CD8-positive, alpha-beta memory T cell (primary cell): ENCODE measurements around the gene TXNDC2. TPM values are rescaled to one million over a fixed set of nuclear protein-coding genes. Genes with fewer than 3 reads are reported as not detected.
A peak's percentile ranks its signal among the peaks of the same experiment; 100 is the strongest.

Source experiments
- CTCF ChIA-PET: fragments of 350-600 bp; sonication (Branson Sonifier 250); formaldehyde crosslinking; loops from one replicate; lab custom pipeline; 2021; ENCODE audit warnings: antibody characterized with exemption; lab: Charles Lee
- POLR2A ChIA-PET: fragments of 350-600 bp; sonication (Branson Sonifier 250); formaldehyde crosslinking; loops from one replicate; lab custom pipeline; 2021; ENCODE audit warnings: antibody characterized with exemption; lab: Charles Lee
- DNase-seq, 5 donors: peaks; one replicate each; pipeline versions ENCODE4 v3.0.0 to v3.0.0-alpha.2; 2020 to 2022; ENCODE audit warnings: mixed read lengths in 1 of 5
- H3K27ac ChIP-seq: one replicate; pipeline ENCODE4 v1.7.0; 2013; ENCODE audit warnings: low read depth, mild to moderate bottlenecking, low read length, moderate library complexity
- H3K27me3 ChIP-seq: 2 replicates; pipeline ENCODE4 v1.7.0; 2013; ENCODE audit warnings: low read length, mild to moderate bottlenecking; ENCODE audit not compliant: insufficient read depth, poor library complexity, severe bottlenecking
- H3K36me3 ChIP-seq: 2 replicates; pipeline ENCODE4 v1.7.0; 2013; ENCODE audit warnings: mild to moderate bottlenecking, low read length, moderate library complexity; ENCODE audit not compliant: insufficient read depth
- H3K4me1 ChIP-seq: 2 replicates; pipeline ENCODE4 v1.7.0; 2013; ENCODE audit warnings: mild to moderate bottlenecking, low read length, moderate library complexity; ENCODE audit not compliant: insufficient read depth
- H3K4me3 ChIP-seq: 2 replicates; pipeline ENCODE4 v1.7.0; 2013; ENCODE audit warnings: mild to moderate bottlenecking, low read length
- H3K9me3 ChIP-seq: 2 replicates; pipeline ENCODE4 v1.7.0; 2013; ENCODE audit warnings: mild to moderate bottlenecking, low read length
- H3K27ac Mint-ChIP-seq, 8 donors: one replicate each; pipeline ENCODE4 v1.8.0; 2020 to 2021; ENCODE audit warnings: mixed read lengths in 8 of 8, mild to moderate bottlenecking in 6 of 8, inconsistent platforms in 3 of 8, moderate library complexity in 3 of 8
- H3K27me3 Mint-ChIP-seq, 2 donors: one replicate each; pipeline ENCODE4 v1.8.0; 2020 to 2021; ENCODE audit warnings: mixed read lengths in 2 of 2, mild to moderate bottlenecking in 1 of 2, moderate library complexity in 1 of 2
- H3K36me3 Mint-ChIP-seq, 3 donors: one replicate each; pipeline ENCODE4 v1.8.0; 2020 to 2021; ENCODE audit warnings: mixed read lengths in 3 of 3, inconsistent platforms in 1 of 3, mild to moderate bottlenecking in 1 of 3
- H3K4me1 Mint-ChIP-seq, 3 donors: one replicate each; pipeline ENCODE4 v1.8.0; 2020 to 2021; ENCODE audit warnings: mixed read lengths in 3 of 3, inconsistent platforms in 1 of 3, mild to moderate bottlenecking in 1 of 3
- H3K4me3 Mint-ChIP-seq, 7 donors: one replicate each; pipeline ENCODE4 v1.8.0; 2020 to 2021; ENCODE audit warnings: mixed read lengths in 7 of 7, mild to moderate bottlenecking in 6 of 7, moderate library complexity in 4 of 7, inconsistent platforms in 2 of 7
- H3K9me3 Mint-ChIP-seq, 5 donors: one replicate each; pipeline ENCODE4 v1.8.0; 2020 to 2022; ENCODE audit warnings: mixed read lengths in 5 of 5, mild to moderate bottlenecking in 3 of 5, moderate library complexity in 2 of 5, inconsistent platforms in 1 of 5
- polyA plus RNA-seq: library from polyadenylated mRNA; unstranded; fragments of 300-500 nt; fragmentation: Illumina TruSeq; gene quantifications from one replicate; pipeline ENCODE4 v1.2.3, GENCODE V29; 2021
- total RNA-seq, 2 experiments: library from RNA; stranded (reverse); gene quantifications; one replicate each; pipeline ENCODE4 v1.2.3, GENCODE V29; 2021

TXNDC2 gene
- total and polyA plus RNA-seq, 3 experiments from 2014 or later, result not detected

DNA sequence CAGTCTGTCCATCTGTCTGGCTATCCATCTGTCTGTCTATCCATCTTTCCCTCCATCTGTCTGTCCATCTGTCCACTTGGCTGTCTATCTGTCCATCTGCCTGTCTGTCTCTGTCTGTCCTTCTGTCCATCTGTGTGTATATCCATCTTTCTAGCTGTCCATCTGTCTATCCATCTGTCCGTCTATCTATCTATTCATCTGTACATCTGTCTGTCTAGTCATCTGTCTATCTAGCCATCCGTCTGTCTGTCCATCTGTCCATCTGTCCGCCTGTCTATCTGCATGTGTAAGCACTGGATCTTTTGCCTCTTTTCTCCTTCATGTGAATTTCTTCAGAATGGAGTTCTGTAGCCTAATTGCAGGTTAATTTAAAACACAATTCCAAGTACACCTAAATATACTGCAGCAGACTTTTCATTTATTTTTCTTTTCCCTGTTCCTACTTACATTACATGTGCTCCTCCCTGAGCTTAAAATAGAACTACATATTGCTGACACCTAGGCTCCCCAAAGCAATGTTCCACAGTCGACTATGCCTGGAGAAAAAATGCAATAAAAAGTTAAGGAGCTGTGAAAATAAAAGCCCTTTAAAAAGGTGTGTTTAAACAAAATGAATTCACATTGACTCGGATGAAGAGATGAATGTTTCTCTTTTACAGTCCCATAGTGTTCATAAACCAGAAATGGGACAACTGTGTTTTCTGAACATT, 37.4 kb upstream of the TXNDC2 start:
- Histone ChIP-seq H3K4me1 (no peaks in the 10 kb centered on the region), H3K9me3 (no peaks in the 10 kb centered on the region), H3K4me3 (no peak overlapping the region), H3K36me3 (no peaks in the 10 kb centered on the region), H3K27me3 (no peaks in the 10 kb centered on the region), H3K27ac (no peak overlapping the region)
- ChIA-PET POLR2A (no interaction called here), CTCF (no interaction called here)
- H3K27me3 Mint-ChIP-seq, result peaks cover 7 to 16% of the 10 kb centered on the region in 2 donors
- H3K36me3 Mint-ChIP-seq, result no peaks in the 10 kb centered on the region
- no peak for DNase-seq
- H3K4me3 Mint-ChIP-seq, result no peak overlapping the region
- no peaks in the 10 kb centered on the region for H3K4me1 Mint-ChIP-seq
- no peaks in the 10 kb centered on the region for H3K9me3 Mint-ChIP-seq
- peak overlapping the region in 1 of 8 donors; percentile 33 for H3K27ac Mint-ChIP-seq

DNA sequence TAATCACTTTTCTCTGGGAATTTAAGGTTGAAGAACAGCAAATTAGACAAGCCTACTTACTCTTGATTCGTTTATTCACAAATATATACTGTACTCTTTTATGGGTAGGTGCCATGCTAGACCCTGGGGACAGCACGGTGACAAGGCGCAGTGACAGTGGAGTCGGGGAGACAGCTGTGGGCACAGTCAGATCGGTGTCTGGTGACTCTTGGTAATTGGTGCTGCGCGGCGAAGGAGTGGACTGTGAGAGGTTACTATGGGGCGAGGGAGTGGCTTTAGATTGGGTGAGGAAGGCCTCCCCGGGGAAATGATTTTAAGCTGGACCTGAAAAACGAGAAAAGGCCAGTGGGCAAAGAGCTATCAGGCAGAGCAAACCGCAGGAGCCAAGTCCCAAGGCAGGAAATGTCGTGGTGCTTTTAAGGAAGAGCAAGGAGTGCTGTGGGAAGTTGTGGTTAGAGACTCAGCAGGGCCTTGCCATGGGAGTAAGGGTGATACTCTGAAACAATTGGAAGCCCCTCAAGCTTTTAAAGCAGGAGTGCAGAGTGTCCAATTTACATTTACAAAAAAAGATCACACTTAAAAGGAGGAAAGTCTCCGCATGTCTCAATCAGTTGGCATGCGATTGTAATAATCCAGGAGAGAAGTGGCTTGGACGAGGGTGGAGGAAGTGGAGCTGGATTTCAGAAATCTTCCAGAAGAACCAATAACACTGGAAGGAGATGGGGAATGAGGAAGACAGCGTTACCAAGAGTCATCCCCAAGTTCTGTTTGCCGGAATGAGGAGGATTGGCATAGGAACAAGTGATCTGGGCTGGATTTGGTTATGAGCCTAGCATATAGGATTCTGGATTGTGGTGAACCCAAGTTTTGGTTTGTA, 36.1 kb upstream of the TXNDC2 start:
- peaks cover 7 to 20% of the 10 kb centered on the region in 2 donors for H3K27me3 Mint-ChIP-seq
- H3K9me3 Mint-ChIP-seq, result no peaks in the 10 kb centered on the region
- Histone ChIP-seq H3K27ac (peak overlapping the region; percentile 61), H3K27me3 (no peaks in the 10 kb centered on the region), H3K36me3 (no peaks in the 10 kb centered on the region), H3K4me3 (no peak overlapping the region), H3K4me1 (no peaks in the 10 kb centered on the region), H3K9me3 (no peaks in the 10 kb centered on the region)
- no peaks in the 10 kb centered on the region for H3K36me3 Mint-ChIP-seq
- H3K27ac Mint-ChIP-seq, result no peak overlapping the region
- DNase-seq, result no peak
- CTCF ChIA-PET, result interaction anchor here (1.0 kb wide), 1 partner anchor 12 kb away, joined by 3 read pairs; no protein-coding TSS in a partner anchor
- no peaks in the 10 kb centered on the region for H3K4me1 Mint-ChIP-seq
- POLR2A ChIA-PET, result no interaction called here
- H3K4me3 Mint-ChIP-seq, result no peak overlapping the region

DNA sequence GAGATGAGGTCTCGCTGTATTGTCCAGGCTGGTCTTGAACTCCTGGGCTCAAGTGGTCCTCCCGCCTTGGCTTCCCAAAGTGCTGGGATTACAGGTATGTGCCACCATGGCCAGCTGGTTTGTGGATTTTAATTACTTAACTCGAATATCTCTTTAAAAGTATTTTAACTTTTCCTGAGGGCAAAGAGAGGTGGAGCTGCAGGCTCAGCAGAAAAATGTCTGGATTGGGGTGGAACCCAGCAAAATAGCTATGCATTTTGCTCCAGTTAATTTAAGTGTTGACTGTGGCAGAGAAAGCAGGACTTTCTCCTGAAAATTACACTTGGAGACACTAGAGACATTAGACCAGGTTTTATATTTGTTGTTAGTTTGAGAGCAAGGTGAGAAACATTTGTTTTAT, 35.5 kb upstream of the TXNDC2 start:
- ChIA-PET POLR2A (no interaction called here), CTCF (interaction anchor here (1.0 kb wide), 1 partner anchor 12 kb away, joined by 3 read pairs; no protein-coding TSS in a partner anchor)

DNA sequence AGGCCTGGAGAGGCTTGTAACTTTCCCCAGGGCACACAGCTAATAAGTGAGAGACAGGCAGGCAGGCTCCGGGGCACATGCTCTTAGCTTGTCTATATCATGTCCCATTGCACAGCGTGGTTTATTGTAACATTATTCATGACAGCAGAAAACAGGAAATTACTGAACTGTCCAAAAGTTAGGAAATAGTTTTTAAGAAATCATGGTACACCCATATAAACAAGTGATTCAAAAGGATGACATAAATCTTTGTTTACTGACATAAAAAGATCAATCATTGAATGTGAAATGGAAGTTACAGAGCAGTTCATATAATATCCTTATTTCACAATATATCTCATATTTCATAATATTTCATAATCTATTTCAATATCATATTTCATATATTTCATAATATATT, 34.3 kb upstream of the TXNDC2 start:
- POLR2A ChIA-PET, result no interaction called here
- Histone ChIP-seq H3K27ac (no peak overlapping the region), H3K4me1 (no peaks in the 10 kb centered on the region), H3K4me3 (no peak overlapping the region), H3K9me3 (no peaks in the 10 kb centered on the region), H3K27me3 (no peaks in the 10 kb centered on the region), H3K36me3 (no peaks in the 10 kb centered on the region)
- CTCF ChIA-PET, result interaction anchor here (1.2 kb wide), 1 partner anchor 16 kb away, joined by 3 read pairs; no protein-coding TSS in a partner anchor
- no peaks in the 10 kb centered on the region for H3K9me3 Mint-ChIP-seq
- no peak overlapping the region for H3K27ac Mint-ChIP-seq
- no peaks in the 10 kb centered on the region for H3K4me1 Mint-ChIP-seq
- H3K4me3 Mint-ChIP-seq, result no peak overlapping the region
- peaks cover 7 to 22% of the 10 kb centered on the region in 2 donors for H3K27me3 Mint-ChIP-seq
- H3K36me3 Mint-ChIP-seq, result no peaks in the 10 kb centered on the region
- DNase-seq, result no peak

More for the DNA sequence above, 35.5 kb upstream of the TXNDC2 start:
- H3K4me1 Mint-ChIP-seq, result no peaks in the 10 kb centered on the region
- no peak for DNase-seq
- no peak overlapping the region for H3K4me3 Mint-ChIP-seq
- no peaks in the 10 kb centered on the region for H3K36me3 Mint-ChIP-seq
- Histone ChIP-seq H3K4me1 (no peaks in the 10 kb centered on the region), H3K36me3 (no peaks in the 10 kb centered on the region), H3K27me3 (no peaks in the 10 kb centered on the region), H3K4me3 (no peak overlapping the region), H3K9me3 (no peaks in the 10 kb centered on the region), H3K27ac (peak overlapping the region; percentile 61)
- H3K9me3 Mint-ChIP-seq, result no peaks in the 10 kb centered on the region
- peaks cover 7 to 22% of the 10 kb centered on the region in 2 donors for H3K27me3 Mint-ChIP-seq
- no peak overlapping the region for H3K27ac Mint-ChIP-seq

DNA sequence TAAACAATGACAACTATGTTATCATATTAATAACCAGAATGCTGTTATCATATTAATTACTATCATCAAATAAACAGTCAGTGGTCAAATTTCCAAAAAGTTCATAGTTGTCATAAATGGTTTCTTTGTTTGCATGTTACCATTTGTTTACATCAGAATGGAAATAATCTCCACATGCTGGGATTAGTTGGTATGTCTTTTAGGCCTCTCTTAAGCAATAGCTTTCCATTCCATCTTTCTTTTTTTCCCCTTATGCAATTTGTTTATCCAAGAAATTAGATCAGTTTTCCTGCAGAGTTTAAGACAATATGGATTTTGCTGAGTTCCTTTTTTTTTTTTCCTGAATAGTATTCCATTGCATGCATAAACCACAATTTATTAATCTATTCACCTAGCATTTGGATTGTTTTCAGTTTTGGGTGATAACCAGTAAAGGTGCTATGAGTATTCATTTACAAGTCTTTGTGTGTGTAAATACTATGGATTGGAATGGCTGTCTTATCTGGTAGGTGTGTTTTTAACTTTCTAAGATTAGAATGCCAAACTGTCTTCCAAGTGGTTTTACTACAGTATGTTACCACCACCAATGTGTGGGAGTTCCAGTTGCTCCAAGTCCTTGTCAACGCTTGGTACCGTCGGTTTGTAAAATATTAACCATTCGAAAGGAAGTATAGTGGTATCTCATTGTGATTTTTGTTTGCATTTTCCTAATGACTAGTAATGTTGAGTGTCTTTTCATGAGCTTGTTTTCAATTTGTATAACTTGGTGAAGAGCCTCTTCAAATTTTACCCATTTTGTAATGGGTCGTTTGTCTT, 33.3 kb upstream of the TXNDC2 start:
- Histone ChIP-seq H3K27ac (no peak overlapping the region), H3K9me3 (no peaks in the 10 kb centered on the region), H3K4me3 (no peak overlapping the region), H3K27me3 (no peaks in the 10 kb centered on the region), H3K36me3 (no peaks in the 10 kb centered on the region), H3K4me1 (no peaks in the 10 kb centered on the region)
- ChIA-PET POLR2A (no interaction called here), CTCF (no interaction called here)
- Mint-ChIP-seq H3K4me1 (no peaks in the 10 kb centered on the region), H3K4me3 (no peak overlapping the region), H3K9me3 (no peaks in the 10 kb centered on the region), H3K27me3 (peaks cover 7 to 22% of the 10 kb centered on the region in 2 donors), H3K36me3 (no peaks in the 10 kb centered on the region), H3K27ac (no peak overlapping the region)
- DNase-seq, result no peak

DNA sequence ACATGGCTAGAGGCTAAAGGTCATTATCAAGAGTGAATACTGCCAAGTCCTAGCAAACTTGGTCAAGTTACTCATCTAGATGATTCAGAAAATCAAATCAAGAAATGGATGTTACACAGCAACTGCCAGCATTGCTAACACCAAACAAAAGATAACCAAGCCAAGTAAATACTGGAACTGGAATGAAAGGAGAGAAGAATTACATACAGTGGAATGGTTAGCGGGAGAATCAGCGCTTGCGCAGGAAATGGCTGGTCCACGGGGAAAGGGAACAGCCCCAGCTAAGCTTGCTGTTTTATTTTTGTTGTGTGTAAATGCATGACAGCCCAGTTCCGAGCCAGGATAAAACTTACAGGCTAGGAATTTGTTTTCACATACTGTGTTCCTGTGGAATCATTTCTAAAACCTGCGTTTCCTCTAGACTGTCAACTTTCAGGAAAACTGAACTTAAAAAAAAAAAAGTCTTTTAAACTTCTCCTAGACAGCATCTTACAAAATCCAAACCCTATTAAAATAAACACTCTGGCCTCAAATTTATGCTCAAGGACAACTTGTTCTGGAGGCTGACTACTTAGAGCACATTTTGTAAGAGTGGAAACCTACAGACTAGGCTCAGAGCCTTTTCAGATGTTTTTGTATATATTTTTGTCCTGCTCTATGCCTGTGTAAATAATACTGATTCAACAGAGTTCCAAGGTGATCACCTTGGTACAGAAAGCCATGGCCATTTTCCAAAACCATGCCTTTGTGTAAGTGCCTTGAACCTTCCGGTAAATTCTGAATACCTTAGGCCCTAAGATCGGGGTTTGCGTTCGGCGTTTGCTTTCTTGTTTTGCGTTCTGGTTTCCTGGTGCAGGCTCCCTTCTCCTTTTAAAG, 30.7 kb upstream of the TXNDC2 start:
- no peaks in the 10 kb centered on the region for H3K36me3 Mint-ChIP-seq
- CTCF ChIA-PET, result no interaction called here

DNA sequence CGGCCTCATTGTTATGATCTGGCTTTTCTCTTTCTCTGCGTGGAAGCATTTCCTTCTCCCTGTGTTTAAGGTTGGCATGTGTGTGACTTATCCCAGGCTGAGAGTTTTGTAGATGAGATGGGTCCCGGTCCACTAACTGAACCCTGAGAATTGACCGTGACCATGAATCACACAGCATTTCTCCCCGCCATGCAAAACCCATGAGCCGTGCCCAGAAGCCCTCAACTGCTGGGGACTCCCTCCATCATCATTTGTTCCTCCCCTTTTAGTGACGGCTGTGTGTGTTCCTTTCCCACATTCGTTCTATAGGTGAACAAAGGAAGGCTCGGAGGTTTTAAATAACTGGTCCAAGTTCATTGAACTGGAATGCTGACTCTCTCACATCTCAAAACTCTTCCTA, 30.1 kb upstream of the TXNDC2 start:
- Histone ChIP-seq H3K27ac (no peak overlapping the region), H3K27me3 (no peaks in the 10 kb centered on the region), H3K9me3 (no peaks in the 10 kb centered on the region), H3K4me1 (no peaks in the 10 kb centered on the region), H3K4me3 (no peak overlapping the region), H3K36me3 (no peaks in the 10 kb centered on the region)
- no peak for DNase-seq
- Mint-ChIP-seq H3K9me3 (no peaks in the 10 kb centered on the region), H3K4me1 (no peaks in the 10 kb centered on the region), H3K4me3 (no peak overlapping the region), H3K27me3 (peaks cover 0 to 11% of the 10 kb centered on the region in 2 donors), H3K36me3 (no peaks in the 10 kb centered on the region), H3K27ac (no peak overlapping the region)
- CTCF ChIA-PET, result no interaction called here
- POLR2A ChIA-PET, result no interaction called here

More for the DNA sequence above, 30.7 kb upstream of the TXNDC2 start:
- H3K4me3 Mint-ChIP-seq, result no peak overlapping the region
- H3K9me3 Mint-ChIP-seq, result no peaks in the 10 kb centered on the region
- H3K27me3 Mint-ChIP-seq, result peaks cover 0 to 11% of the 10 kb centered on the region in 2 donors
- no peaks in the 10 kb centered on the region for H3K4me1 Mint-ChIP-seq
- H3K36me3 ChIP-seq, result no peaks in the 10 kb centered on the region
- H3K9me3 ChIP-seq, result no peaks in the 10 kb centered on the region
- no peaks in the 10 kb centered on the region for H3K27me3 ChIP-seq
- H3K27ac Mint-ChIP-seq, result no peak overlapping the region
- H3K4me1 ChIP-seq, result no peaks in the 10 kb centered on the region
- no peak for DNase-seq
- H3K4me3 ChIP-seq, result no peak overlapping the region
- H3K27ac ChIP-seq, result no peak overlapping the region
- POLR2A ChIA-PET, result no interaction called here
